ENCODE results near the gene PHGDH. TPM values are rescaled to one million over a fixed set of nuclear protein-coding genes. Genes with fewer than 3 reads are reported as not detected.

PHGDH gene
- total and polyA plus RNA-seq, 2 of the 13 experiments (the other 11 are each of a cell fraction or from before 2014, with no cell fraction given), result 95.8 to 133 TPM

- TF ChIP-seq ZNF251 (CRISPR knock-in tag; IDR thresholded peaks at IDR 0.05) (no peak), TFDP1 (CRISPR knock-in tag; IDR thresholded peaks at IDR 0.05; ENCODE audit: borderline replicate concordance) (peak; percentile 29; the same call in 1 of the 2 replicates), MEIS2 (CRISPR knock-in tag; IDR thresholded peaks at IDR 0.05) (0 out of 2 replicates have a peak, but pooled peaks have one; percentile 17), HOXD1 (CRISPR knock-in tag; IDR thresholded peaks at IDR 0.05) (no peak), ZNF629 (CRISPR knock-in tag; conservative IDR thresholded peaks at IDR 0.05) (no peak), ATF6 (CRISPR knock-in tag; conservative IDR thresholded peaks at IDR 0.05) (no peak), TAF1 (CRISPR knock-in tag; IDR thresholded peaks at IDR 0.05) (peak; percentile 92), SNAPC2 (CRISPR knock-in tag; IDR thresholded peaks at IDR 0.05) (no peak), ZNF644 (CRISPR knock-in tag; IDR thresholded peaks at IDR 0.05; ENCODE audit: low read depth) (no peak)
These were observed at the start of gene PHGDH (continued) for GRCh38 chr1:119711804-119712341.

DNA sequence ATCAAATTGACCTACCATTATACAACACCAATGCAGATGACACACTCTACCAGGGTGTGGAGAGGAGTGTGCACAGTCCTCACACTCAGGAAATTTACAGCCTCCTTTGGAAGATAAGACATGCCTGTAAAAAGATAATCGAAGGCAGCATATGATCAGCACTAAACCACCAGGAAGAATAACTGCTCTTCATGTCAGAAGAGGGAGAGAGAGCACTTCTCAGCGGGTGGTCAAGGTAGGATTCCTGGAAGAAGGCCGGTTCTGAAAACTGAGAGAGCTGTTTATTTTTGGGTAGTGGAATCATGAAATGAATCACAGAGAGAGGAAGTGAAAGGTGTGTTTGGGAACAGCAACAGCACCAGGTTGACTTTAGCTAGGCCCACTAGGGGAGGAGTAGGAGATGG lies 49.7 kb upstream of the PHGDH start:
- Histone ChIP-seq H3K27ac (ENCODE audit: extremely low read length, insufficient read depth, low read length) (no peak overlapping the region), H3K9me3 (ENCODE audit: low read length) (no peaks in the 10 kb centered on the region), H3K36me3 (replicated peaks in 1 of 2; ENCODE audit: control insufficient read depth in 1 of 2, insufficient read depth in 2 of 2, low read length in 2 of 2) (no peaks in the 10 kb centered on the region), H4K20me1 (ENCODE audit: insufficient read depth, low read length) (no peaks in the 10 kb centered on the region), H3K9ac (ENCODE audit: insufficient read depth, low read depth, low read length) (no peak overlapping the region), H3K79me2 (ENCODE audit: insufficient read depth, low read length) (no peaks in the 10 kb centered on the region), H3K4me3 (replicated peaks in 1 of 3; ENCODE audit: insufficient read depth in 1 of 3, low read depth in 2 of 3, low read length in 3 of 3) (no peak overlapping the region), H3K4me1 (ENCODE audit: insufficient read depth, low read length) (peaks cover 17% of the 10 kb centered on the region), H2AFZ (ENCODE audit: low read length) (no peak overlapping the region), H3K27me3 (ENCODE audit: control insufficient read depth in 1 of 2, insufficient read depth in 2 of 2, low read length in 2 of 2) (no peaks in the 10 kb centered on the region), H3K4me2 (ENCODE audit: low read depth, low read length) (no peak overlapping the region)
- no TSS peak for BruUV-seq (replicated peaks)
- FAIRE-seq (no peak), DNase-seq (ENCODE audit: low spot score) (no peak), ATAC-seq (no peak)
- in situ Hi-C loops (cut with HindIII; ENCODE audit: extremely low pct_ligation_motif_present, low pct_unique_long_range_greater_than_20kb), result loop anchor here (5.0 kb wide), 1 partner anchor 50 kb away; no protein-coding TSS in a partner anchor
- TF ChIP-seq RELA (CRISPR knock-in tag; IDR thresholded peaks at IDR 0.05) (no peak), E2F2 (CRISPR knock-in tag; IDR thresholded peaks at IDR 0.05; ENCODE audit: borderline replicate concordance) (no peak)
- WGBS (ENCODE audit: low lambda C conversion rate), result 39% methylated on average over 3 of the region's 3 CpGs
- intact Hi-C loops (cut with micrococcal nuclease; ENCODE audit: unreplicated experiment), result no loop called here
- POLR2A ChIA-PET, result interaction anchor here (1.4 kb wide), 1 partner anchor 14 kb away, joined by 3 read pairs; the partner anchor contains the start of gene ZNF697
- CTCF ChIA-PET (ENCODE audit: low intra/inter-chr PET ratio, low total read pairs), result interaction anchor here (1.7 to 4.4 kb wide), 2 partner anchors 46 to 49 kb away, joined by 6 to 68 read pairs; no protein-coding TSS in a partner anchor

Measured in HepG2 (cell line).